Omental fat pad (tissue), 4 donors: Measurements from ENCODE around the gene GLIPR1. TPM values are rescaled to one million over a fixed set of nuclear protein-coding genes. Genes with fewer than 3 reads are reported as not detected.
"Not testable (repeated sequence)": the region's sequence is repeated elsewhere in the genome, so short reads cannot be mapped to it uniquely, and the experiment has no call there.

Experiments
- ATAC-seq: fragments of 150-250 bp; one replicate; pipeline ENCODE4 v1.9.1; 2016; ENCODE audit warnings: mild to moderate bottlenecking, moderate library complexity; ENCODE audit not compliant: low FRiP score
- DNase-seq: peaks from one replicate; pipeline ENCODE4 v3.0.0-alpha.2; 2019; ENCODE audit warnings: low spot score
- CTCF ChIP-seq, 3 donors: fragments of 450-650 bp; IDR thresholded peaks; one replicate each; pipeline ENCODE4 v1.5.1; 2016 to 2017; ENCODE audit warnings: antibody characterized with exemption in 3 of 3, mild to moderate bottlenecking in 3 of 3, moderate library complexity in 2 of 3
- total RNA-seq, 4 donors: library from RNA; depleted of rRNA; stranded (reverse); fragments of >200 nt; gene quantifications; one replicate each; pipeline ENCODE4 v1.1.0, GENCODE V29; 2016

The GLIPR1 gene
- total RNA-seq = 10 to 100 TPM; 25.0 to 39.3 (median 32.8) TPM

- TF ChIP-seq CTCF (IDR thresholded peaks at IDR 0.05) = no peak
- ATAC-seq (peak; percentile 95), DNase-seq (peak; percentile 44)
Observed at GRCh38 chr12:75480469-75480949, at the start of gene GLIPR1. Gene GLIPR1, plus strand, starts transcription at chr12:75480755. Its CDS starts 126 bp downstream, at chr12:75480881.

DNA sequence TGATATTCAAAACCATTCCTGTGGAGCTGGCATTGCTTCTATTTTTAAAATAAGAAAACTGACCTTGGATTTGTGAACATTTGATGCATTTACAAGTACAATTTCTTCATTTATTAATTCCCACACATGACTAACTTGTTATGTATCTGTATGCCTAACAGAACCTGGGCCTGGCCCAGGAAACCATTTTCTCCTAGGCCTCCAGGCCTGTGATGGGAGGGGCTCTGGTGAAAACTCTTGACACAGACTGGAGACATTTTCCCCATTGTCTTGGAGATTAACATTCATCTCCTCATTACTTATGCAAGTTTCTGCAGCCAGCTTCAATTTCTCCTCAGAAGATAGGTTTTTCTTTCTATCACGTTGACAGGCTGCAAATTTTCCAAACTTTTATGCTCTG, 47.6 kb upstream of the GLIPR1 start:
- no peak for ATAC-seq
- DNase-seq = no peak
- TF ChIP-seq CTCF (IDR thresholded peaks at IDR 0.05) = no peak

GRCh38 chr12:75437564-75437963, 43.0 kb upstream of the GLIPR1 start:
- no peak for ATAC-seq

DNA sequence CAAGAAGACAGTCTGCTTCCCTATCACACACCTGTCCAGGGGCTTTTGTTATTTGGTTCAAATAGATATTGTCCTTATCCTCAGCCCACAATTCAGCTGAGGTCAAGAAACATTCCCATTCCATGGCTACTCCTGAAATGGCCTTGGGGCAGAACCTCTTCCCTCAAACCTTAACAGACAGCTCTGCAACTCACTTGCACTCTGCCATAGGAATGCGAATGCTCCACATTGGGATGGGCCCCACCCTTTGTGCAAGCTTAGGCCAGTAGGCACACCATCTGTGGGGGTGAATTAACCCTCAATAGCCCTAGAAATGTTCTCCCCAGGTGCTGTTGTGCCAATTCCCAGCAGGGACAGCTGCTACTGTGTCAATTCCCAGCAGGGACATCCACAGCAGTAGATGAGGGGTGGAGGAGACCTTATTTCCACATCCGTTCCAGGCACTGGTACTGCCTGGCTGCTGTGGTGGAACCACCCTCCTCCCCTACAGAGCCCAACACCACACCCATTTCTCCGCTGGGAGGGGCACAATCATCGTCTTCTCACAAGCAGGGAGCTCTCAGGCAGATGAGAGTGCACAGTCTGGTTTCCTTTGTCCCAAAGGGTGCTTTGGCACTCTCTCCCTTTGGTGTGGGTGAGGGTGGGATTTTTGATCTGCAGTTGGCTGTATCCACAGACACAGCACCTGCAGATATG, 42.3 kb upstream of the GLIPR1 start:
- no peak for ATAC-seq
- no peak for TF ChIP-seq CTCF (IDR thresholded peaks at IDR 0.05)
- DNase-seq = no peak

More at GRCh38 chr12:75437564-75437963, 43.0 kb upstream of the GLIPR1 start:
- no peak for TF ChIP-seq CTCF (IDR thresholded peaks at IDR 0.05)
- no peak for DNase-seq

GRCh38 chr12:75439048-75439447, 41.5 kb upstream of the GLIPR1 start:
- no peak for TF ChIP-seq CTCF (IDR thresholded peaks at IDR 0.05)
- no peak for ATAC-seq
- no peak for DNase-seq

DNA sequence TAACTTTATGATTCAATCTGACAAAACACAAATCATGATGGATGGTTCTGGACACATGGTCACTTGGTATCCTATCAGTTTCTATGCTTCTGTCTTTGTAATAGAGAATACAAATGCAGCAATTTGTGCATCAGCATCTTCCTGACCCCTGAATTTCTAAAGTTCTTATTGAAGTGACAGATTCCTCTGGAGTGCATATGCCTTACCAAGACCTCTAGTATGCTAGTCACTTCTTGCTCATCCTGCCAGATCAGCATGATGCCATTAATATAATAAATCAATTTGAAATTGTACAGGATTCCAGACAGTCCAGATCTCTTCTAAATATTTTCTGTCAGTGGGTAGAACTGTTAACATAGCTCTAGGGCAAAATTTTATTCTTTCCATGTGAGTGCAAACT, 40.6 kb upstream of the GLIPR1 start:
- ATAC-seq (no peak), DNase-seq (no peak)
- no peak for TF ChIP-seq CTCF (IDR thresholded peaks at IDR 0.05)

DNA sequence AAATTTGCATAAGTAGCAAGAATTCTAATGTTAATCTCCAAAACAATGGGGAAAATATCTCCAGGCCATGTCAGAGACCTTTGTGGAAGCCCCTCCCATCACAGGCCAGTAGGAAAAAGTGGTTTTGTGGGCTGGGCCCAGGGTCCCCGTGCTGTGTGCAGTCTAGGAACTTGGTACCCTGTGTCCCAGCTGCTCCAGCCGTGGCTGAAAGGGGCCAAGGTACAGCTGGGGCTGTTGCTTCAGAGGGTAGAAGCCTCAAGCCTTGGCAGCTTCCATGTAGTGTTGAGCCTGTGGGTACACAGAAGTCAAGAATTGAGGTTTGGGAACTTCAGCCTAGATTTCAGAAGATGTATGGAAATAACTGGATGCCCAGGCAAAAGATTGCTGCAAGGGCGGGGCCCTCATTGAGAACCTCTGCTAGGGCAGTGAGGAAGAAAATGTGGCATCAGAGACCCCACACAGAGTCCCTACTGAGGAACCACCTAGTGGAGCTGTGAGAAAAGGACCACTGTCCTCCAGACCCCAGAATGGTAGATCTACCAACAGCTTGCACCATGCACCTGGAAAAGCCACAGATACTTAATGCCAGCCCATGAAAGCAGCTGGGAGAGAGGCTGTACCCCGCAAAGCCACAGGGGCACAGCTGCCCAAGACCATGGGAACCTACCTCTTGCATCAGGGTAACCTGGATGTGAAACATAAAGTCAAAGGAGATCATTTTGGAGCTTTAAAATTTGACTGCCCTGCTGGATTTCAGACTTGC, 38.7 kb upstream of the GLIPR1 start:
- DNase-seq, ATAC-seq: not testable (repeated sequence)

DNA sequence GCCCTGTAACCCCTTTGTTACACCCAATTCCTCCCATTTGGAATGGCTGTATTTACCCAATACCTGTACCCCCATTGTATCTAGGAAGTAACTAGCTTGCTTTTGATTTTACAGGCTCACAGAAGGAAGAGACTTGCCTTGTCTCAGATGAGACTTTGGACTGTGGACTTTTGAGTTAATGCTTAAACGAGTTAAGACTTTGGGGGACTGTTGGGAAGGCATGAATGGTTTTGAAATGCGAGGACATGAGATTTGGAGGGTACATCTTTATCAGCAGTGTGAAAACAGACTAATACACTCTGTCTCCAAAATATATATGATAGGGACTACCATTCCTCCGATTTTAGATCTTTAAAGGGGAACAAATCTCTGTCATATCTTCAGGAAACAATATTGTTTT, 38.1 kb upstream of the GLIPR1 start:
- ATAC-seq, DNase-seq: not testable (repeated sequence)
